ENCODE measurements around the gene XPO4. TPM values are rescaled to one million over a fixed set of nuclear protein-coding genes. Genes with fewer than 3 reads are reported as not detected.

The XPO4 gene
- total and polyA plus RNA-seq, 2 of the 8 experiments (the other 6 are each of a cell fraction or from before 2014, with no cell fraction given) = 11.9 to 33.3 TPM

DNA sequence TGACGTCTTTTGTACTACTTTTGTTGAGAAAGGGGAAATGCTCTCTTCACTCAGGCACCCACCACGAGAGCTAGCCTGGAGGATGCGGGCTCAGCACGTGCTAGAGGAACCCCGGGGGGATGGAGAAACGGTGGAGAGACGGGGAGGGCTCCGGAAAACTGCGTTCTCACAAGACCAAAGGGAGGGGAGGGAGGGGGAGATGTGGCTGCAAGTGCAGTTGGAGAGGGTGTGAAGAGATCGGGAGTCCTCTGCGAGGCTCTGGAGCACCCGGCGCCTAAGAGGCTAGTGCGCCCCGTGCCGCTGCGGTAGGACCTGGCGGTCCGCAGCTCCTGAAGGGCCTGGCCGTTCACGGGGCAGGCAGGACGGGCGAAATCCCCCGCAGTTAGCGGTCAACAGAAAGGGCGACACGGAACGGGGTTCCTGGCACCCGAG lies 43.4 kb upstream of the XPO4 start:
- Histone ChIP-seq H3K27ac (ENCODE audit: low read depth, low read length) (no peak overlapping the region), H2BK20ac (ENCODE audit: low read length) (no peak overlapping the region), H3K14ac (ENCODE audit: insufficient read length) (no peak overlapping the region), H4K8ac (ENCODE audit: extremely low read depth, insufficient read depth, low read length) (no peak overlapping the region), H3K4me2 (ENCODE audit: insufficient read depth in 1 of 2, low read depth in 2 of 2, low read length in 2 of 2) (peak overlapping the region; percentile 61 to 75), H2BK12ac (ENCODE audit: low read depth, low read length) (peak overlapping the region; percentile 50; the same call in 1 of the 2 replicates), H3K23ac (ENCODE audit: insufficient read length) (no peak overlapping the region), H3K4ac (replicated peaks; ENCODE audit: insufficient read length, low read depth, low read length) (no peak overlapping the region), H2AFZ (ENCODE audit: low read length) (peak overlapping the region; percentile 77; the same call in 1 of the 2 replicates), H2BK120ac (replicated peaks; ENCODE audit: low read depth, low read length) (no peak overlapping the region), H4K20me1 (replicated peaks in 1 of 2; ENCODE audit: control insufficient read depth in 1 of 2, insufficient read depth in 2 of 2, low read length in 2 of 2) (no peaks in the 10 kb centered on the region), H3K9me3 (ENCODE audit: insufficient read depth in 2 of 2, low read depth in 1 of 2, low read length in 1 of 2) (no peaks in the 10 kb centered on the region), H2AK5ac (ENCODE audit: low read depth, low read length) (no peak overlapping the region), H3K79me1 (ENCODE audit: low read depth, low read length) (no peaks in the 10 kb centered on the region), H3K4me3 (ENCODE audit: extremely low read depth in 1 of 4, insufficient read depth in 2 of 4, low read depth in 3 of 4, low read length in 4 of 4) (peak overlapping the region; percentile 0 to 57 (median 16); a peak in 5 of 8 replicates), H2BK15ac (ENCODE audit: low read length) (no peak overlapping the region), H4K5ac (ENCODE audit: insufficient read length, low read depth, low read length) (no peak overlapping the region), H4K91ac (replicated peaks; ENCODE audit: insufficient read length, low read length) (no peak overlapping the region), H3K4me1 (replicated peaks in 1 of 4; ENCODE audit: control insufficient read depth in 3 of 4, insufficient read depth in 4 of 4, low read length in 3 of 4) (no peaks in the 10 kb centered on the region; a peak in 1 of 7 replicates), H3K56ac (replicated peaks; ENCODE audit: insufficient read length, low read depth, low read length) (no peak overlapping the region), H3K18ac (ENCODE audit: extremely low read depth, low read length) (no peak overlapping the region), H3K36me3 (ENCODE audit: control insufficient read depth in 2 of 4, insufficient read depth in 4 of 4, low read length in 3 of 4) (no peaks in the 10 kb centered on the region), H3K79me2 (ENCODE audit: control insufficient read depth in 1 of 2, insufficient read depth in 2 of 2, low read length in 2 of 2) (no peaks in the 10 kb centered on the region), H3K27me3 (replicated peaks in 1 of 4; ENCODE audit: control insufficient read depth in 3 of 4, extremely low read depth in 1 of 4, insufficient read depth in 3 of 4, low read length in 3 of 4) (peaks cover 0 to 19% (median 10%) of the 10 kb centered on the region in 4 experiments; a peak in 6 of 7 replicates), H3K23me2 (ENCODE audit: low read depth, low read length) (no peaks in the 10 kb centered on the region; the same call in 1 of the 2 replicates), H2BK5ac (ENCODE audit: low read depth, low read length) (peak overlapping the region; percentile 52; the same call in 1 of the 2 replicates), H3K9ac (replicated peaks in 1 of 4; ENCODE audit: extremely low read depth in 1 of 4, low read depth in 3 of 4, low read length in 3 of 4) (no peak overlapping the region)
- FAIRE-seq (no peak), DNase-seq (ENCODE audit: low read depth in 1 of 2, low spot score in 2 of 2) (peak; percentile 23 to 56)
- peak; percentile 42 for TF ChIP-seq KDM4A (IDR thresholded peaks at IDR 0.05; ENCODE audit: low read depth, low read length, severe bottlenecking)
- TF ChIP-seq SUZ12 (IDR thresholded peaks at IDR 0.05; ENCODE audit: low read length) = peak; percentile 46; the same call in 1 of the 2 replicates
- TF ChIP-seq MAX (IDR thresholded peaks at IDR 0.05) = peak; percentile 88
- peak; percentile 69; the same call in 1 of the 2 replicates for TF ChIP-seq RBBP5 (IDR thresholded peaks at IDR 0.05; ENCODE audit: borderline replicate concordance, low read depth, low read length)
- peak; percentile 50 for TF ChIP-seq ASH2L (IDR thresholded peaks at IDR 0.05; ENCODE audit: low read length)
- TF ChIP-seq SAP30 (IDR thresholded peaks at IDR 0.05; ENCODE audit: insufficient read depth, insufficient replicate concordance, low read length) = no peak
- ChIA-PET POLR2A (ENCODE audit: partially characterized antibody) (interaction anchor here (1.0 to 3.3 kb wide), 4 partner anchors 26 to 230 kb away, joined by 3 to 9 read pairs (median 6); partner anchors contain the start of genes LATS2, MRPL57 and SKA3), CTCF (ENCODE audit: partially characterized antibody) (interaction anchor here (1.0 to 1.2 kb wide), 2 partner anchors 21 to 35 kb away, joined by 3 to 4 read pairs; no protein-coding TSS in a partner anchor)
- 23% methylated on average over 24 of the region's 29 CpGs; no CpG with 5 or more reads in 1 of the 2 experiments for WGBS, 2 experiments (ENCODE audit: extremely low coverage in 1 of 2, insufficient coverage in 1 of 2, insufficient read length in 1 of 2, insufficient replicate concordance in 2 of 2, low coverage in 1 of 2, low lambda C conversion rate in 2 of 2, missing lambda C conversion rate in 1 of 2)
